ENCODE data around the gene TIMM22.
"Not testable (repeated sequence)": the region's sequence is repeated elsewhere in the genome, so short reads cannot be mapped to it uniquely, and the experiment has no call there.

Gene TIMM22

GRCh38 chr17:1043601-1044251 lies 46.8 kb downstream of the TIMM22 start:
- no peak for ATAC-seq (replicated peaks; ENCODE audit: extremely low read depth, poor library complexity, severe bottlenecking)
- Mint-ChIP-seq H3K4me3 (no peak overlapping the region), H3K4me1 (peaks cover 25% of the 10 kb centered on the region), H3K36me3 (ENCODE audit: insufficient read depth) (peaks cover 22% of the 10 kb centered on the region), H3K27me3 (no peaks in the 10 kb centered on the region), H3K27ac (ENCODE audit: low read depth) (no peak overlapping the region), H3K9me3 (no peaks in the 10 kb centered on the region)
- no peak for DNase-seq (ENCODE audit: low spot score in 2 of 2)

GRCh38 chr17:1044387-1045009 lies 47.6 kb downstream of the TIMM22 start:
- not testable (repeated sequence) for DNase-seq (ENCODE audit: low spot score in 2 of 2); ATAC-seq (replicated peaks; ENCODE audit: extremely low read depth, poor library complexity, severe bottlenecking); H3K27me3 Mint-ChIP-seq; H3K4me3 Mint-ChIP-seq; H3K9me3 Mint-ChIP-seq
- peaks cover 23% of the 10 kb centered on the region for H3K4me1 Mint-ChIP-seq
- H3K36me3 Mint-ChIP-seq (ENCODE audit: insufficient read depth), result peaks cover 27% of the 10 kb centered on the region
- peak overlapping the region; percentile 20 for H3K27ac Mint-ChIP-seq (ENCODE audit: low read depth)

GRCh38 chr17:1045456-1045855 lies 48.5 kb downstream of the TIMM22 start:
- no peak overlapping the region for H3K27ac Mint-ChIP-seq (ENCODE audit: low read depth)
- DNase-seq (ENCODE audit: low spot score in 2 of 2) (no peak), ATAC-seq (replicated peaks; ENCODE audit: extremely low read depth, poor library complexity, severe bottlenecking) (no peak)
- no peaks in the 10 kb centered on the region for H3K27me3 Mint-ChIP-seq
- no peaks in the 10 kb centered on the region for H3K9me3 Mint-ChIP-seq
- peaks cover 21% of the 10 kb centered on the region for H3K4me1 Mint-ChIP-seq
- H3K4me3 Mint-ChIP-seq, result no peak overlapping the region
- peaks cover 29% of the 10 kb centered on the region for H3K36me3 Mint-ChIP-seq (ENCODE audit: insufficient read depth)

GRCh38 chr17:1047177-1047878 lies 50.4 kb downstream of the TIMM22 start:
- Mint-ChIP-seq H3K9me3 (no peaks in the 10 kb centered on the region), H3K36me3 (ENCODE audit: insufficient read depth) (peaks cover 29% of the 10 kb centered on the region), H3K27me3 (no peaks in the 10 kb centered on the region), H3K4me1 (peaks cover 16% of the 10 kb centered on the region), H3K4me3 (no peak overlapping the region), H3K27ac (ENCODE audit: low read depth) (no peak overlapping the region)
- no peak for DNase-seq (ENCODE audit: low spot score in 2 of 2)
- no peak for ATAC-seq (replicated peaks; ENCODE audit: extremely low read depth, poor library complexity, severe bottlenecking)

GRCh38 chr17:1047879-1048470 lies 51.0 kb downstream of the TIMM22 start:
- Mint-ChIP-seq H3K4me1 (peaks cover 16% of the 10 kb centered on the region), H3K27me3 (no peaks in the 10 kb centered on the region), H3K27ac (ENCODE audit: low read depth) (no peak overlapping the region), H3K36me3 (ENCODE audit: insufficient read depth) (peaks cover 28% of the 10 kb centered on the region), H3K9me3 (no peaks in the 10 kb centered on the region), H3K4me3 (no peak overlapping the region)
- DNase-seq (ENCODE audit: low spot score in 2 of 2) (no peak), ATAC-seq (replicated peaks; ENCODE audit: extremely low read depth, poor library complexity, severe bottlenecking) (no peak)

- not testable (repeated sequence) for DNase-seq (ENCODE audit: low spot score in 2 of 2); H3K4me3 Mint-ChIP-seq; H3K27me3 Mint-ChIP-seq; H3K9me3 Mint-ChIP-seq; H3K27ac Mint-ChIP-seq (ENCODE audit: low read depth); ATAC-seq (replicated peaks; ENCODE audit: extremely low read depth, poor library complexity, severe bottlenecking)
- Mint-ChIP-seq H3K36me3 (ENCODE audit: insufficient read depth) (peaks cover 27% of the 10 kb centered on the region), H3K4me1 (peaks cover 16% of the 10 kb centered on the region)
Measured at GRCh38 chr17:1048516-1049115, 51.7 kb downstream of the TIMM22 start.

GRCh38 chr17:1049446-1050225 lies 52.7 kb downstream of the TIMM22 start:
- H3K27ac Mint-ChIP-seq (ENCODE audit: low read depth), result no peak overlapping the region
- DNase-seq (ENCODE audit: low spot score in 2 of 2), result no peak
- no peaks in the 10 kb centered on the region for H3K27me3 Mint-ChIP-seq
- H3K9me3 Mint-ChIP-seq, result no peaks in the 10 kb centered on the region
- H3K4me3 Mint-ChIP-seq, result no peak overlapping the region
- peaks cover 23% of the 10 kb centered on the region for H3K36me3 Mint-ChIP-seq (ENCODE audit: insufficient read depth)
- no peak for ATAC-seq (replicated peaks; ENCODE audit: extremely low read depth, poor library complexity, severe bottlenecking)
- H3K4me1 Mint-ChIP-seq, result peaks cover 13% of the 10 kb centered on the region

GRCh38 chr17:1050246-1050995 lies 53.5 kb downstream of the TIMM22 start:
- Mint-ChIP-seq H3K27me3 (no peaks in the 10 kb centered on the region), H3K4me1 (peaks cover 5% of the 10 kb centered on the region), H3K9me3 (no peaks in the 10 kb centered on the region), H3K27ac (ENCODE audit: low read depth) (peak overlapping the region; percentile 29), H3K4me3 (no peak overlapping the region), H3K36me3 (ENCODE audit: insufficient read depth) (peaks cover 23% of the 10 kb centered on the region)
- ATAC-seq (replicated peaks; ENCODE audit: extremely low read depth, poor library complexity, severe bottlenecking), result no peak
- no peak for DNase-seq (ENCODE audit: low spot score in 2 of 2)

- peak overlapping the region; percentile 29 for H3K27ac Mint-ChIP-seq (ENCODE audit: low read depth)
- H3K27me3 Mint-ChIP-seq, result no peaks in the 10 kb centered on the region
- H3K36me3 Mint-ChIP-seq (ENCODE audit: insufficient read depth), result peaks cover 19% of the 10 kb centered on the region
- no peak overlapping the region for H3K4me3 Mint-ChIP-seq
- no peak for DNase-seq (ENCODE audit: low spot score in 2 of 2)
- no peaks in the 10 kb centered on the region for H3K4me1 Mint-ChIP-seq
- H3K9me3 Mint-ChIP-seq, result no peaks in the 10 kb centered on the region
- ATAC-seq (replicated peaks; ENCODE audit: extremely low read depth, poor library complexity, severe bottlenecking), result no peak
Measured at GRCh38 chr17:1050996-1051925, 54.3 kb downstream of the TIMM22 start.

Measured in central memory CD8-positive, alpha-beta T cell (primary cell).